ENCODE data around the gene METTL13. TPM values are rescaled to one million over a fixed set of nuclear protein-coding genes. Genes with fewer than 3 reads are reported as not detected.
A peak's percentile ranks its signal among the peaks of the same experiment; 100 is the strongest.

The METTL13 gene
- polyA plus RNA-seq, 1 donor (not counting 4 experiments of a cell fraction or from before 2014, with no cell fraction given), result 54.0 TPM

DNA sequence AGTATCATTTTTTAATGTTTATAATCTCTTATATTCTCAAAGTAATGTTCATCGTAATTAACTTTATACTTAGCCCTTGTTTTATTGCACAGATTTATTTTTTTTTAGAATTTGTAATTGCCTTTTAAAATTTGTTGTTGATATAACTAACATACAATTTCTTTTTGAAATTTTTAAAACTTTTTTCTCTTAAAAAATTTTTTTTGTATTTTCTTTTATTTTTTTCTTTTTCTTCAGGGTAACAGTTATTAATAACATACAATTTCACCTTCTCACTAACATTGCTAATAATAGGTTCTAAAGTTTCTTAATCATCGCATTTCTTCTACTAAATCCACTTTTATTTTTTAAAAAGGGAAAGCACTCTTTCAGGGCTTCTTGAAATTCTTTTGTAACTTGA lies 28.3 kb upstream of the METTL13 start:
- Histone ChIP-seq H3K9me3 (ENCODE audit: control insufficient read depth, low read depth, low read length) (no peaks in the 10 kb centered on the region), H4K20me1 (ENCODE audit: control insufficient read depth, extremely low read depth, insufficient read depth, low read length) (no peaks in the 10 kb centered on the region), H3K27me3 (ENCODE audit: control insufficient read depth, extremely low read depth, insufficient read depth, low read length) (no peaks in the 10 kb centered on the region), H3K4me1 (ENCODE audit: control insufficient read depth, extremely low read depth, insufficient read depth, low read length) (peaks cover 26% of the 10 kb centered on the region), H3K27ac (ENCODE audit: control insufficient read depth, insufficient read depth, low read length) (no peak overlapping the region), H3K4me2 (ENCODE audit: control insufficient read depth, extremely low read depth, insufficient read depth, low read depth, low read length) (no peak overlapping the region), H3K9me1 (ENCODE audit: control insufficient read depth, extremely low read depth, insufficient read depth, low read length) (no peaks in the 10 kb centered on the region), H3K4me3 (ENCODE audit: control insufficient read depth in 2 of 3, extremely low read depth in 1 of 3, insufficient read depth in 2 of 3, low read depth in 1 of 3, low read length in 3 of 3) (no peak overlapping the region), H3K79me2 (ENCODE audit: control insufficient read depth, insufficient read depth, low read length) (no peaks in the 10 kb centered on the region), H3K9ac (ENCODE audit: control insufficient read depth, extremely low read depth, insufficient read depth, low read length) (no peak overlapping the region), H2AFZ (ENCODE audit: control insufficient read depth, low read length) (no peak overlapping the region), H3K36me3 (ENCODE audit: control insufficient read depth in 2 of 2, extremely low read depth in 1 of 2, insufficient read depth in 2 of 2, low read length in 2 of 2) (no peaks in the 10 kb centered on the region)
- dilution Hi-C loops (cut with MboI; ENCODE audit: extremely low pct_ligation_motif_present, low sequenced_read_pairs), result no loop called here
- FAIRE-seq, result no peak
- TF ChIP-seq EZH2 (IDR thresholded peaks at IDR 0.05; ENCODE audit: low read length) (no peak), CTCF (optimal IDR thresholded peaks at IDR 0.05 in 1 of 3, IDR thresholded peaks at IDR 0.05 in 1 of 3, conservative IDR thresholded peaks at IDR 0.05 in 1 of 3; ENCODE audit: extremely low read depth in 1 of 3, insufficient read depth in 2 of 3, low read length in 3 of 3) (no peak)
- DNase-seq (ENCODE audit: low read depth, low spot score), result no peak

DNA sequence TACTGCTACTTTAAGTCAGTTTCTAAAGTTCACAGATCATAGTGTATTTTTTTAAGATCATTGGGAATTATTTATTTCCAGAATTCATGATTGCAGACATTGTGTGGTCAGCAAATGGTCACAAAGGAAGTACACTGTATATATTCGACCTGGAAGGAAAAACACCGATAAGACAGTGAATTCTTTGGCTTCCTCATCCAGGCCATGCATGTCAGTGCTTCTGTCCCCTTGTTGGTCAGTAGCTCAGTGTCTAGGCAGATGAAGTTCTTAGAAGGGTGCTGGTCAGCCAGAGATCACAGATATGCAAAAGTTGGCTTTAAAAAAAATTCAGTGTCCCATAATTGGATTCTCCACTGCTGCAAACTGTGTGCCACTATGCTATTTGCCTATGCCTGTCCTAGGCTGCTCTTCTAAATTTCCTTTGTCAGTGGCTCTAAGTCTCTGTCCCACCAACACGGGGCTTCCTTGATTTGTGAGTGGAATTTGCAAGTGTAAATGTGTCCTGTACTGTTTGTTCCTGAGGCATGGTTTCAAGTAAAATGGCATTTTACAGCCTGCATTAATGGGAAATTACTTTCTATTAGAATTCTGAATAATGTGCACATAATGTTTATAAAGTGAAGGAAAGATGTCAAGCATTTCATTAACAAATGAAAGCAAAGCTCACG lies 27.6 kb upstream of the METTL13 start:
- H3K4me3 ChIP-seq (ENCODE audit: control insufficient read depth in 2 of 3, extremely low read depth in 1 of 3, insufficient read depth in 2 of 3, low read depth in 1 of 3, low read length in 3 of 3), result peak overlapping the region in 1 of 3 experiments; percentile 33
- peak overlapping the region; percentile 11 for H3K9ac ChIP-seq (ENCODE audit: control insufficient read depth, extremely low read depth, insufficient read depth, low read length)
- no peaks in the 10 kb centered on the region for H3K9me1 ChIP-seq (ENCODE audit: control insufficient read depth, extremely low read depth, insufficient read depth, low read length)
- FAIRE-seq, result no peak
- no peak for DNase-seq (ENCODE audit: low read depth, low spot score)
- peak overlapping the region; percentile 73 for H2AFZ ChIP-seq (ENCODE audit: control insufficient read depth, low read length)
- H3K27ac ChIP-seq (ENCODE audit: control insufficient read depth, insufficient read depth, low read length), result no peak overlapping the region
- dilution Hi-C loops (cut with MboI; ENCODE audit: extremely low pct_ligation_motif_present, low sequenced_read_pairs), result no loop called here
- TF ChIP-seq CTCF (optimal IDR thresholded peaks at IDR 0.05 in 1 of 3, IDR thresholded peaks at IDR 0.05 in 1 of 3, conservative IDR thresholded peaks at IDR 0.05 in 1 of 3; ENCODE audit: extremely low read depth in 1 of 3, insufficient read depth in 2 of 3, low read length in 3 of 3), result no peak
- TF ChIP-seq EZH2 (IDR thresholded peaks at IDR 0.05; ENCODE audit: low read length), result no peak
- no peaks in the 10 kb centered on the region for H3K79me2 ChIP-seq (ENCODE audit: control insufficient read depth, insufficient read depth, low read length)
- H3K36me3 ChIP-seq (ENCODE audit: control insufficient read depth in 2 of 2, extremely low read depth in 1 of 2, insufficient read depth in 2 of 2, low read length in 2 of 2), result no peaks in the 10 kb centered on the region
- no peaks in the 10 kb centered on the region for H4K20me1 ChIP-seq (ENCODE audit: control insufficient read depth, extremely low read depth, insufficient read depth, low read length)
- H3K9me3 ChIP-seq (ENCODE audit: control insufficient read depth, low read depth, low read length), result no peaks in the 10 kb centered on the region
- H3K4me1 ChIP-seq (ENCODE audit: control insufficient read depth, extremely low read depth, insufficient read depth, low read length), result peaks cover 30% of the 10 kb centered on the region
- H3K27me3 ChIP-seq (ENCODE audit: control insufficient read depth, extremely low read depth, insufficient read depth, low read length), result no peaks in the 10 kb centered on the region
- H3K4me2 ChIP-seq (ENCODE audit: control insufficient read depth, extremely low read depth, insufficient read depth, low read depth, low read length), result peak overlapping the region; percentile 64
